Bone marrow (tissue), 2 donors: ENCODE results near the gene PPP1R9B.

Experiments used
- DNase-seq, 2 donors: peaks; one replicate each; lab custom pipeline; 2025; lab: John Stamatoyannopoulos, UW

PPP1R9B gene

DNA sequence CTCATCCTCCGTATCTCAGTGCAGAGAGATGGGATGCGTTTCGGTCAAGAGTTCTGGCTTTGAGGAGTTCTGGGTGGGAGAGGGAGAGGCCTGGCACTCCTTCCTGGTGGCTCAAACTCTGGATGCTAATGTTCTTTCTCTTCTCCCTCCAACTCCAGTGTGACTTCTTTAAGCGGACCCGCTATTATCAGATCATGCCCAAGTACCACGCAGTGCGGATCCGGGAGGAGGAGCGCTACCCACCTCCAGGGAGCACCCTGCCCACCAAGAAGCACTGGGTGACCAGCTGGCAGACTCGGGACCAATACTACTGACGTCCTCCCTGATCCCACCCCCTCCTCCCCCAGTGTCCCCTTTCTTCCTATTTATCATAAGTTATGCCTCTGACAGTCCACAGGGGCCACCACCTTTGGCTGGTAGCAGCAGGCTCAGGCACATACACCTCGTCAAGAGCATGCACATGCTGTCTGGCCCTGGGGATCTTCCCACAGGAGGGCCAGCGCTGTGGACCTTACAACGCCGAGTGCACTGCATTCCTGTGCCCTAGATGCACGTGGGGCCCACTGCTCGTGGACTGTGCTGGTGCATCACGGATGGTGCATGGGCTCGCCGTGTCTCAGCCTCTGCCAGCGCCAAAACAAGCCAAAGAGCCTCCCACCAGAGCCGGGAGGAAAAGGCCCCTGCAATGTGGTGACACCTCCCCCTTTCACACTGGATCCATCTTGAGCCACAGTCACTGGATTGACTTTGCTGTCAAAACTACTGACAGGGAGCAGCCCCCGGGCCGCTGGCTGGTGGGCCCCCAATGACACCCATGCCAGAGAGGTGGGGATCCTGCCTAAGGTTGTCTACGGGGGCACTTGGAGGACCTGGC is 61.3 kb downstream of the PPP1R9B start:
- no peak for DNase-seq

DNA sequence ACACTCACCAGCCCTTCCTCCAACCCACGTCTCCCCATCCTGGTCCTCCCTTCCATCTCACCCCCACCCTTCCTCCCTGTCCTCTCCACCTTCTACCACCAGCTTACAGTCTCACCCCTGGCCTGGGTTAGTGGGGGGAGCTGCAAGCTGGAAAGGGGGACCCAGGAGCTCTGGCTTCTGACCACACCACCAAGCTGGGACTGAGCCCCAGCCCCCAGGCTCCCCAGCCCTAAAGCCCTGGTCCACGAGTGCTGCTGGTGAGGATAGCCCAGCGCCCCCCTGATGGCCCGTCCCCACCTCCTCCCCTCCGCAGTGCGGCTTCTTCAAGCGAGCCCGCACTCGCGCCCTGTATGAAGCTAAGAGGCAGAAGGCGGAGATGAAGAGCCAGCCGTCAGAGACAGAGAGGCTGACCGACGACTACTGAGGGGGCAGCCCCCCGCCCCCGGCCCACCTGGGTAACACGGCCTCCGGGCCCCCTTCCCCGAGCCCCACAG is 62.5 kb downstream of the PPP1R9B start:
- no peak for DNase-seq

DNA sequence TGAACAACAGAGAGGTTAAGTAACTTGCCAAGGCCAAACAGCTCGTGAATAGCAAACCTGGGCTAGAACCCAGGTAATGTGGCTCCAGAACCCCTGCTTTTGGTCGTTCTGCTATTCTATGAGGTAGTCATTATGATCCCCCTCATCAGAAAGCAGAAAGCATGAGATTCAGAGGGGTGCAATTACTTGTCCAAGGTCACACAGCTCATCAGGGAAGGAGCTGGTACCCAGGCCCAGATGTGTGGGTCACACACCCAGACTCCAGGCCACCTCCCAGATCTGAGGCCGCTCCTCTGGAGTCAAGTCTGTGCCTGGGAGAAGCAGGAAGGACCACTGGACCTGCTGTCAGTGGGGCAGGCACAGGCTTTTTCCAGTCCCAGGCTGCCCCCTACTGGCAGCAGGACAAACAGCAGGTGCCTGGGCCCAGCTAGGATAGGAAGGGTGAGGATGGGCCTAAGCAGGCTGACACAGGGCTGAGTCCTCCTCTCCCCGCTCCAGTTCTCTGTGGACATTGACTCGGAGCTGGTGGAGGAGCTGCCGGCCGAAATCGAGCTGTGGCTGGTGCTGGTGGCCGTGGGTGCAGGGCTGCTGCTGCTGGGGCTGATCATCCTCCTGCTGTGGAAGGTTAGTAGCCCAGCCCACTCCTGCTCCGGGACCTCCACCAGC is 63.1 kb downstream of the PPP1R9B start:
- peak; percentile 51 to 54 for DNase-seq
